ENCODE results near the gene BRAP.
"Not testable (repeated sequence)": the region's sequence is repeated elsewhere in the genome, so short reads cannot be mapped to it uniquely, and the experiment has no call there.

The BRAP gene

GRCh38 chr12:111673503-111673902 lies 12.3 kb downstream of the BRAP start:
- no peak for DNase-seq

GRCh38 chr12:111672822-111673381 lies 12.9 kb downstream of the BRAP start:
- no peak for DNase-seq

DNA sequence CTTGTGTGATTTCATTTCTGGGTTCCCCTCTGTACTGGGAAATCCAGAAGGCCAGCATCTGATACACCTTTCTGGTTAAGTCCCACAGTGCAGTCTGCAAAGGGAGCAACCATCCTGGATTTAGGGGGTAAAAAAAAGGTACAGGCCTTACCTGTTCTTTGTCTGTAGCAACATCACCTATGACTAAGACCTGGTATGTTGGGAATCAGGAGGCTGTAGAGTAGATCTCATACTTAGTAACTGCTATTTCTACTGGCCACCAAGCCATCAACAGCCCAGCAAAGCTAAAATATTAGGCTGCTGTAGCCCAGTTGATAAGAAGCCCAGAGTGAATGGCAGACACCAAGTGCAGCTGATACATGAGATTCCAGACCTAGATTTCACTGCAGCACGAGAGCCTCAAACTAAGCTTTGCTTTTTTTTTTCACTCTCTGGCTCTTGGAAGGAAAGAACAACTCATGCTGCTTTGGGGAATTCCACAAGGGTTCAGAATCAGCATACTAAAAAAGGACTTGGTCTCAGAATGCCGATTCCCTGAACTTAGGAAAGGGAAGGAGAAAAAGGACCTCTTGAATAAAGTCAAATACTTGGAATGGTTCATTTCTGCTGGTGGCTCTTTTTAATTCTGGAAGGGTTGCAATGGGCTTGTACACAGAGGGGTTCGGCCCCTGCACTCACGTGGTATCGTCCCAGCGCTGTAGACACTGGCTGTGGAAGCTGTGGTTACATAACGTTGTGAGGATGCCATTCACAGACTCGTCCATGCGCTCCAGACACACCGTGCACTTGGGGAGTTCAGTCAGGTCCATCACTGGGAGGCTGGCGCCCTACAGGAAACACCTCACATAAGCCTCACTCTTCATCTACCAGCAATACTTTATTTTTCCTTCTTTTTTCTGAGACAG lies 20.5 kb downstream of the BRAP start:
- no peak for DNase-seq

GRCh38 chr12:111664499-111664898 lies 21.3 kb downstream of the BRAP start:
- no peak for DNase-seq

DNA sequence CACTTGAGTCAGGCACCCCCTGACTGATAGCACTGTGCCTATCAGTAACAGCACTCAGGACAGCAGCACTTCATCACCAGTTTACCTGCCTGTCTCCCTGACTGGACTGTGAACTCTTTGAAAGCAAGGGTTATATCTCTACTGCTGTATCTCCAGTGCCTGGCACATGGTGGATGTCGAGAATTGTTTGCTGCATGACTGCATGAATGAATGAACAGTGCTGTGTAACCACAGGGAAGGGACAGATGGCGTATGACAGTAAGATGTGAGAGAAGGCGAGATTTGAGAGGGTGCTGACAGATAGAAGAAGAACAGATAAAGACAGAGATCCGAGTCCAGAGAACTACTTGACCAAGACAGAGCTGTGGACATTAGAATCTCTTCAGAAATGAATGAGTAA lies 29.7 kb downstream of the BRAP start:
- DNase-seq = no peak

DNA sequence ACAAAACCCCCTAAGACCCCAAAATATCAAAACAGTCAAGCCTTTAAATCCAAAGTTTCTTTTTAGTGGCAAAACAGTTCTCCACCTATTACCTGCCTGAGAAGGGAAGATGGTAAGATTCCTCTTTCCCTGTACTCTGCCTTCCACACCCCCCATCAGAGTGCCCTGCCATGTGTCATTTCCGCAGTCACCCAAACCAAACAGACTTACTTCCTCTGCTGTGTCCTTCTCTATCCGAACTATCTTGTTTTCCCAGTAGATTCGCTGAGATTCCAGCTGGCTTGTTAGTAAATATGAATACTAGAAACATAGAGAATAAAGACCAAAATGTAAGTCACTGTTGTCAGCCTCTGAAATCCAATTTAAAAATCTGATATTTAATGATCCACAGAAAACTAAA lies 30.4 kb downstream of the BRAP start:
- no peak for DNase-seq

- DNase-seq = no peak
These were observed 32.2 kb downstream of the BRAP start for GRCh38 chr12:111653596-111653995.

GRCh38 chr12:111652530-111652929 lies 33.2 kb downstream of the BRAP start:
- DNase-seq = not testable (repeated sequence)

DNA sequence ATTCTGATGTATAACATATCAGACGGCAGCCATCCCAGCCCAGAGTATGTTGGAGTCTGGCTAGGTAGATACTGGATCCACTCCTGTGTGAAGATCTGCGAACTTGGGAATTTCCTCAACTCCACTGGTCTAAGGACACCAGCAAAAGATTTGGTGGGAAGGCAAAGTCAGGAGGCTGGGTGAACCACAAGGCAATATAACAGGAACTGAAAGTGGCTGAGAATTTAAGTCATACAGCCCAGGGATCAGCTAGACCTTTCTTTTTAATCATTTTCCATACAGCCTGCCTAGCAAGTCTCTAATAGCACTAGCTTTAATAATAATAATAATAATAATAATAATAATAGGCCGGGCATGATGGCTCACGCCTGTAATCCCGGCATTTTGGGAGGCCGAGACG lies 34.8 kb downstream of the BRAP start:
- DNase-seq = no peak

DNA sequence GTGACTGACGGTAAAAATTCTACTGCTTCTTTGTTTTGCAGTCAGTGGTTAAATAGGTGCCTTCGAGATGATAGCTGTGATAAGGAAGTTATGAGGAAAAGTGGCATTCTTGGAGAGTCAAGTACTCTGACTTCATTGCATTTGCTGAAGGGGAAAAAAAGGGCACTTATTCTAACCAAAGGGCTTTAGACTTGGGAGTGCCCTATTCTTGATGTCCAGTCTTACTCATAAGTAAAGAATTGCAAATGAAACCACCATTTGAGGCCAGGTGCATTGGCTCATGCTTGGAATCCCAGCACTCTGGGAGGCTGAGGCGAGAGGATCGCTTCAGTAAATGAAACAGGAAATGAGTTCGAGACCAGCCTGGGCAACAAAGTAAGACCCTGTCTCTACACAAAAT lies 40.3 kb downstream of the BRAP start:
- no peak for DNase-seq

DNA sequence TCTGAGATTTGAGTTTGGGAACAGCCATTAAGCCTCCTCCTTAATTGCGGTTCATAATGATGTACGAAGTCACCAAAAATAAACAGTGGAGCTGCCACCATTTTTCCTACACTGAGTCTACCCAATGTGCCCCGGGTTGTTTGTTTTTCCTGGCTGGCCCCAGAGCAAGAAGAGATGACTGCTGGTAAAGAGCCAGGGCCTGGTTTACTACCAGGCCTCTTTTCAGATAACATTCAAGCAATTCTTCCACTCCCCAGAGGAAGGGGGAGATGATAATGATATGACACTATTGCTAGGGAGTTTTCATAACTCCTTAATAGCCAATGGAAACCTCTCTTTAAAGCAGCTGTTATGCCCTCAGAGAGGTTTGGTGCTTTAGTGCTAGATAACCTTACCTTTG lies 42.3 kb downstream of the BRAP start:
- DNase-seq = no peak

GRCh38 chr12:111642681-111643426 lies 42.9 kb downstream of the BRAP start:
- no peak for DNase-seq

DNA sequence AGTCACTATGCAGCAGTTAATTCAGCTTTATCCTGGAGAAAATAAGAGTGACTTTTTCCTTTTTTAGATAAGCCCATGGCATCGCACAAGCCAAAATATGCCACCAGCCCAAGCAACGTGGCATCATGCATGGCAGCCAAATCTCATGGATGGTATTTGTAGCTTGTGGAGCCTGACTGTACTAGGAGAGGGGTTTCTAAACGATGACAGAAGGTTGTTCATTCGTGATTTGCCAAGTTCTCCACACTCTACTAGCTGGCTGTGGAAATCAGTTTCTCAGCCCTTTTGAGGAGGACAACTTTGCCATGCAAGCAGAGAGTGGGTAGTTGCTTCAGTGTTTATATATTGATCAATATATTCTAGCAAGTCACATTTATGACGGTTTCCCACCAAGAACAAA lies 45.2 kb downstream of the BRAP start:
- DNase-seq = no peak

DNA sequence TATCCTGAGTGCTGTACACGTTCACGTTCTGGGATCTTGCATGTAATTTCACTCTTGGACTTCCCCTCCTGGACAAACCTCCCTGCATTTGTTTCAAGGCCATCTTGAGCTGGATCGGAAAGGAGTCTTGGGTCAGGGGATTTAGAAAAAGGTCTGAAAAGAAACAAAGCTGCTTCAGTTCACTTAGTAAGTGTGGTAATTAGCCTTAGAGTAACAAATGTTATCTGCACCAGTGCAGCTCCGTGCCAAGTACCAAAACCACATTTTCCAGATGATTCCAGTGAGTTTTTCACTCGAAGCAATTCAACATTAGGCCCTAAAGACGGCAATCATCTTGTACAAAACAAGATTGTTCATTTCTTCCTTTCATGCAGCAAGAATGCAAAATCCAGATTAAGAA lies 47.2 kb downstream of the BRAP start:
- no peak for DNase-seq

- no peak for DNase-seq
These were observed 49.4 kb downstream of the BRAP start for GRCh38 chr12:111636209-111636945.

GRCh38 chr12:111635524-111635923 lies 50.2 kb downstream of the BRAP start:
- DNase-seq = no peak

- DNase-seq = no peak
These were observed 57.1 kb downstream of the BRAP start for GRCh38 chr12:111628505-111629260.

- no peak for DNase-seq
These were observed 59.5 kb downstream of the BRAP start for GRCh38 chr12:111626230-111626629.

DNA sequence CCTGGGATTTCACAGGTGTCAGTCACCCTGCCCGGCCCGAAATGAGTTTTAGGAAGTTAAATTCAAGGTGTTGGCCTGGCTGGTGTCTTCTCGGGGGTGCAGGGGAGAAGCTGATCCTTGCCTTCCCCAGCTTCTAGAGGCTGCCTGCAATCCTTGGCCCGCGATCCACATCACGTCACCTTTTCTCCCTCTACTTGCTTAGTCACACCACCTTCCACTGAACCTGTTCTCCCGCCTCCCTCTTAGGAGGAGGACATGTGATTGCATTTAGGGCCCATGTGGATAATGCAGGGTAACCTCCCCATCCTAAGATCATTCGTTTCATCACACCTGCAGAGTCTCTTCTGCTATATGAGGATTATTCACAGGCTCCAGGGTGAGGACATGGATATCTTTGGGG lies 61.2 kb downstream of the BRAP start:
- DNase-seq = no peak

GRCh38 chr12:111617841-111618240 lies 67.9 kb downstream of the BRAP start:
- DNase-seq = not testable (repeated sequence)

DNA sequence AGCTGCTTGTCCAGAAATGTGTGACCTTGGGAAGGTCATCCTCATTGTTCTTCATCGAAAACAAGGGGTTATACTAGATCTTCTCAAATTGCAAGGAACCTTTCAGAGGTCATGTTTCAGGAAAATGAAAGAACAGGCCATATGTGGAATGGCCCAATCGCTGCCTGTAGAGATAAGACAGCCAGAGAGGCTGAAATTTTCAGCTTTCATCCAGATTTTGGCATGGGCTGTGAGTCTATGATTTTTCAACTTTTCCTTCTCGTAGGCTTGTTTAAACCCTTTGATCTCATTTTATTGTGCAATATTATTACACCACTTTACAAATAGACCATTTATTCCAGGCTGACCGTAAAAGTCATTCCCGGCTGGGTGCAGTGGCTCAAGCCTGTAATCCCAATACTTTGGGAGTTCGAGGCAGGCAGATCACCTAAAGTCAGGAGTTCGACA lies 69.6 kb downstream of the BRAP start:
- no peak for DNase-seq

DNA sequence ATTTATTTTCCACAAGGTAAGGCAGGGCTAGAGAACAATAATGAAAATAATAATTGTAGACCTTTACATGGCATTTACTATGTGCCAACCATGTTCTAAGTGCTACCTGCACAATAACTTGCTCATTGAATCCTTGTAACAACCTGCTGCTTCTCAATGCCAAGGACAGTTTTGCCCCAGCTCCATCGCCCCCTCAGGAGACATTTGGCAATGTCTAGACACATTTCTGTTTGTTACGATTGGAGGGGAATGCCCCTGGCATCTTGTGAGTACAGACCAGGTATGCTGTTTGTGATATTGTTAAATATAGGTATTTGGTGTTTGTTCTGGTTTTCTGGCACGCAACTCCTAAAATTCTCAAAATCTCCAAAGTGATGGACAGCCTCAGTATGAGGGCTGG lies 78.5 kb downstream of the BRAP start:
- no peak for DNase-seq
